ENCODE results near the gene LNX1.

The LNX1 gene

DNA sequence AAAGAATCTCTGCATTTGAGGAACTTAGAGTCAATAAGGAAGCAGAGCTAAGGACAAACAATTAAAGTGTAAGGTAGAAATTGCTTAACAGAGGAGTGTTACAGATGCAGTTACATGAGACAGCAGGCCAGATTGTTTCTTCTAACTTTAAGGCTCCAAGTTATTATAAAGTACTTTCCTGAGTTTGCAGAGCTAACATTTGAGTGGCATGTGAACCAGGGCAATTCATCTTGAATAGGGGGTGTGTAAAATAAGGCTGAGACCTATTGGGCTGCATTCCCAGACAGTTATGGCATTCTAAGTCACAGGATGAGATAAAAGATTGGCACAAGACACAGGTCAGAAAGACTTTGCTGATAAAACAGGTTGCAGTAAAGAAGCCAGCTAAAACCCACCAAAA, 7.6 kb upstream of the LNX1 start:
- DNase-seq, result no peak

DNA sequence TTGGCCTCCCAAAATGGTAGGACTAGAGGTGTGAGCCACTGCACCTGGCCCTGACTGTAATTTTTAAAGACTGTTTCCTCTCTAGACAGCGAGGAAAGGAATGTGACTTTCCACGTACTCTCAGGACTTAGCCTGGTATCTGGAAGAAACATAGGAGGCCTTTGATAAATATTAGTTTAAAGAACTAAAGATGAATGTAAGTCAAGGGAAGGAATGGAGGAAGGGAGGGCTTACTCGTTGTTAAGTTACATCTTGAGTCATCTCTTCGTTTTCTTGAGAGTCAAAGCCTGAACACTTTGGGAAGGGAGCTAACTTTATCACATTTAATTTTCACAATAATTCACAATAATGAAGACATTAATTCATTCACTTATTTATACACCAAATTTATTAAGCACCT, 7.2 kb upstream of the LNX1 start:
- DNase-seq, result no peak

DNA sequence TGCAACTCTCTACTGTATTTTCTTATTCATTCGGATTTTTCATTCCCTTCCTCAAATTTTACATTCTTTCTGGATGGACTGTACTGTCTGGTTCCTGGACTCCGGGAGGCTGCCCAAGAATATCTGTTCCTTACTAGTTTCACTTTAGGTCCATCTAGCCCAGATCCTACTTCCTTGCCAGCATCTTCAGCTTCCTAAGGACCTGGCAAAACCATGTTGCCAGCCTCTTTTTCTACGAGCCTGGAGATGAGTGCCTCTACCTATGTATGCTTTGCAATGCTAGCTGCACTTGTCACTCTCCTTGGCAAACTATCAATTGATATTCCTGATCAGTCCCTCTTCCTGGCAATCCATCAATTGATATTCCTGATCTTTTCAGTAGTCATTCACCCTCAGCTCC, 5.6 kb upstream of the LNX1 start:
- DNase-seq, result no peak

DNA sequence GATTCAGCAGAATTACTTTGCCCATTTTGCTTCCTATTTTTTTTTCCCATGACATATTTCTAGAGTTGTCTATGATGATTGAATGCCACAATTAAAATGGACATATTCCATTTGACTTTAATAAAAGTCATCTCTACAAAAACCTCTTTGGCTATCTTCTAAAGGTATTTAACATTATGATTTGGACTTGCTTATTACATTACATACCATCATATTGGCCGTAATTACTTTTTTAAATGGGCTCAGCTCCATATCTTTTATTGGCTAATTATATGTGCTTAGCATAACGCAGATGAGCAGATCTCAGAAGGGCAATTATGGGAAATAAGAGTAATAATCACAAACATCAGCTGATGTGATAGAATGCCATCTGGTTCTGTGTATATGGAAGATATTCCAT, 4.5 kb upstream of the LNX1 start:
- DNase-seq, result no peak

DNA sequence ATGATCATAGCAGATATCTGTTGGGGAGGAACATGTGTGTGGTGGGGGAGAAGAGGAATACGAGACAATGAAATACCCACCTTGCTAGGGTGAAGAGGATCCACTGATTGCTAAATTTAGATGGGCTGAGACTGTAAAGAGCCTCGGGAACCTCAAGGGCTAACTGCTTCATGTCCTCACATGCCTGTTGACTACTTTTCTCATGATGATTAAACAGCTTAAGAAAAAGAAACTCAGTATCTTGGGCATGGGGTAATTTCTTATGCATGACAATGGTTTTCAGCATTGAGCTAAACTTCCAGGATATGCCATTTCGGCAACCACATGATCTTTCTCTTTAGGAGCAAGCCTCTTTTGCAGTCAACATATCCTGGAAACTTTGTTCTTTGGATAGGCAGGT, 3.9 kb upstream of the LNX1 start:
- no peak for DNase-seq

DNA sequence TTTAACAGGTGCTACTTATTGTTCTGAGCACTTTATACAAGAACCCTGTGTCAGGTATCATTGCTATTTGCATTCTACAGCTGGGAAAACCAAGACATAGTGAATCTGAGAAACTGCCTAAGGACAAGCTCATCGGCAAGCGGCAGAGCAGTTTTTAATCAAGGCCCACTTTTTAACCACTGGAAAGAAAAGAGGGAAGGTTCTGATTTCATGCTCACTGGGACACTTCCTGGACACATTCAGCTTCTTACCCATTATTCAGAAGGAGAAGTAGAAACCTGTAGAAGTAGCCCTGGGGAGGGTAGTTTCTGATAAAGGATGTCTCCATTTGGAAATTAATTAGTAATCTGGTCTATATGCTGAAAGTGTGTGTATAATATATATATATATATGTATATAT, 2.5 kb upstream of the LNX1 start:
- no peak for DNase-seq

DNA sequence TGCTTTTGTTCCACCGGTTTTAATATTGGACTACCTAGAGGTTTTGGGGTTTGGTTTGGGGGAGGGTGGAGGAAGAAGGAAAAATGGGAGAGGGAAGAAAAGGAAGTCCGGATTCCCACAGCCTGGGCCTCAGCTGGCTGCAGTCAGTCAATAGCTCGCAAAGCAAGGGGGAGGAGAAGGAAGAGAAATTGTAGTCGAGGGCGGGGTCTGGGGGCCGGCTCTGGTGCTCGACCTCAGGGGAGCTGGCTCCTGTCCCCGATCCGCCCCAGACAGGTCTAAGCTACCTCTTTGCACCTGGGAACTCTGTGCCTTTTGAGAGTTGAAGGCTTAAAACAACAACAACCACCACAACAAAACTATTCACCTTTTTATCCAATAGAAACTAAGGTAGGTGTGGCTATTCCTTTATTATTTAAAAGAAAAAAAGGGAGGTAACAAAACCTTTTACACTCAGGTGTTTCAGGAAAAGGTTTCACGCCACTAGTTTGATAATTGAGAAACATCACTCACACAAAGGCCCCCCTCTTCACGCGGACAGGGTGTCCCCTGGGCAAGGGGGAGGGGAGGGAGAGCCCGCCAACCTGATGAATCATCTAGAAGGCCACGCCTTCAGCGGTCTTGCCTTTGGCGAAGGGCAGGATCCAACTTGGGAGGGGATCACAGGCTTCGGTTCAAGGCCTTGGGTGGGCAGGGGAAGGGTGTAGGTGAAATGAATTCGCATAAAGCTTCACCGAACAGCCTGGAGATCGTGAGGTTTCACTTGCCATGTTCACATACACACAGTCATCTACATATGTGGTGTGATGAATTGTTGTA, 1.6 kb upstream of the LNX1 start:
- DNase-seq, result no peak

DNA sequence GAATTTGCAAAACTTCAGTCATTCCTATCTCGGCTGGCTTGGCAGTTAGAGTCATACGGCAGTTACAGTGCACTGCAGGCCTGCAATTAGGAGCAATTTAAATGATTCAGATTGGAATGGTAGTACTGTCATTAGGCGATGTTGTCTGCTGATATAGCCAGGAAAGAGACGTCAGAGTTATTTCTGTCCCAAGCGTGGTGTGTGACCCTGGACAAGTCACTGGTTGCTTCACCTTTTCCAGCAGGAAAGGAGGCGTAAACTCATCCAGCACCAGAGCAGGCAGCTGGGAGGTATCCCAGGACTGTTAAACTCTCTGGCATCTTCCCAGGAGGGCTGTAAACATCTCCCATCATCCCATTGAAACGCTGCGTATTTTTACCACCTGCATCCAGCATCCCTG, 836 bp upstream of the LNX1 start:
- DNase-seq, result no peak

DNA sequence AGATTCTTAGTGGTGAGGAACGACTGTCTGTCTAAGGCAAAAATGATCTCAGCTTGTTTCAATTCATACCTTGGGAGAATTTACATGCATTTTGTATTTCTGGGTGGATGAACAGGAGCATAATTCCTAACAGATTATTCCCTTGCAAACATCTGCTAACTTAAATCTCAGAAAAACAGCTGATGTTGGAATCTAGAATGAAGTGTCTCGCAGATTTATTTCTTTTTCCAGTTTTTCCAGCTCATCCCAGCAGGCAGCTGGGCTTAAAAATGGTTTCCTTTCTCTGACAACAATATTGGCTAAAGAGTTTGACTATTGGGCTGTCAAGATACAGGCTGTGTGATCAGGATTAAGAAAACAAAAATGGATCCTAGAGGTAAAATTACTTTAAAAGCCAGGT, 1.1 kb downstream of the LNX1 start:
- DNase-seq, result no peak

DNA sequence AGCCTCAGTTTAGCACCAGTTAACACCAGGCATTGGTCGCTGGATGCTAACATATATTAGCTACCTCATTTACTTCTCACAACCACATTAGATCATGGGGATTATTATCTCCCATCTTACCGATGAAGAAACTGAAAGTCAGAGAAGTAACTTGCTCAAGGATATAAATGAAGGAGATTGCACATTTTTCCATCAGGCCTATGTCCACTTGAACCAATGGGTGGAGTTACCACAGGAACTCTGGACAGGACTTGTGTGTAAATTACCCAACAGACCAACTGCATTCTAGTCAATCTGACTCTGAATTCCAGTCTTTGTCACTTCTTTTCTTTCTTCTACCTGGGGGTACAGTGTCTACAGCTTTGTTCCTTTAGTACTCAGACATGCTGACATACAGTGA, 1.8 kb downstream of the LNX1 start:
- no peak for DNase-seq

DNA sequence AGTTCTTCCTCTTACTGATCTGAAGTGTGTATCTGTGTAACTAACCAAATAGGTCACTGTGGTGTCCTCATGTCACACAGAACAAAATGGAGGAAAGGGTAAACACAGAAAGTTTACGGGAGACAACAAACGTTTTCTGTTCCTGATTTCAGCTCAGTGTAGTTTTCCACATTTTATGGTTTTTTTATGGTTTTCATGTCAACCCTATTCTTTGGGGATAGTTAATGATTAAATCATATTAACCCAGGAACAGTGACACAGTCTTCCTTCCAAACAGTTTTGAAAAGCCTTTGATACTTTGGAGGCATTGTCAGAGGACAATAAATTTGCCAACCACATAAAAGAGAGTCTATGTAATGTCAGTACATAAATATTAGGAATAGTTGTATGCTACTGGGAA, 4.2 kb downstream of the LNX1 start:
- DNase-seq, result no peak

DNA sequence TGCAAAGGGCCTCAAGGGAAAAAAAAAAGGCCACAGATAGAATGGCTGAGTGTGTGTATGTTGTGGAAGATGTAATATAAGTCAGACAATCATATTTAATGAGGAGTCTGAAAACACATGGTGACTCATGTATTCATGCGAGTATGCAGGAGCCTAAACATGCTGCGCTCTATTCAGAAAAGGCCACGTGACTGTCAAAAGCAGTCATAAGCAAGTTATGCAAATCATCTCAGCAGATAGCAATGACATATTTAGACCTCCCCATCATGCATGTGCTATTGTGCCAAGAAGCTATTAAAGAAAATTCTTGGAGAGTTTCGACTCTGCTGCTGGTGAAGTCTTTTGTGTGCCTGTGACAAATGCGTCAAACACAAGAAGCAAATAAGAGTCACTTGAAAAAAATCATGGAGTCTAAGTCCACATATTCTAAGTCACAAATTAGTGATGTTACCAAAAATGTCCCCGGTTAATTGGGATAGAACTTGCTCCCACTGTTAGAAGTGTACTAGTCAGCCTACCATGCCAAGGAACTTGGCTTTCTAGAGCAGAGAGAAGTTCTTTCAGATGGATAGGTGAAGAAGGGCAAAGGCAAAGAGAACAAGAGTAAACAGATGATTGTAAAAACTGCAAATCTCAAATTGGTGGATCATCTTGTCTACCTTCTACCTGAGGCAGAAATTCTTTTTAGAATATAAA, 5.0 kb downstream of the LNX1 start:
- no peak for DNase-seq

DNA sequence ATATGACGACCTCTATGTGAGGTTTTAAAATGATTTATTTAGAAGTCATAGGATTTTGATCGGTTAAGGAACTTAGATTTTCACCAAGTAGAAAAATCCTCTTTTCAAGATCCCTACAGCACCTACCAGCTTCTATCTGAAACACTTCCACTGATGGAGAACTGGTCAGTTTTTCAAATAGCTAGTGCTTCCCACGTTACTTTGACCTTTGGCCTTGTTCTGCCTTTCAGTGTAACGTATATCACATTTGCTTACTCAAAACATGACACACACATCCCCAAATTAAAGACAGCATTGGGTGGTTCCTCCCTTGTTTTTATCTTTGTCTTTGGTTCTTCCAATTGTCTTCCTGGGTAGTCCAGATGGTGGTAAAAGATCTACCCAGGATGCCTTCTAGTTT, 6.6 kb downstream of the LNX1 start:
- DNase-seq, result no peak

DNA sequence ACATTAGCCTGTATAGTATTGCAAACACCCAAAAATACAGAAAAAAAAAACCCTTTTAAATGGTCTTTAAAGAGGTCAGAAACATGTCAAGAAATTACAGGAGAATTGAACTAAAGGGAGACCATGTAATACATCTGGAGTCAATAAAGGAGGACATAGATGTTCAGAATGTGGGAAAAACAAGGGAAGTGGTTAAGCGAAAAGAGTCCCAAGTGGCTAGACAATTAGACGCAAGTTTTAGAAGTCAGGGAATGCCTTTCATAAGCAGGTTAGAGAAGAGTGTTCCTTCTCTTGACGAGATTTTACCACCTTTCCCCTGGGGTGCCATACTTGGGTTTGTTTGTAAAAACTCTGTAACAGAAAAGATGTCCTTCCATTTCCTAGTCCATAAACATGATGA, 7.8 kb downstream of the LNX1 start:
- DNase-seq, result no peak

DNA sequence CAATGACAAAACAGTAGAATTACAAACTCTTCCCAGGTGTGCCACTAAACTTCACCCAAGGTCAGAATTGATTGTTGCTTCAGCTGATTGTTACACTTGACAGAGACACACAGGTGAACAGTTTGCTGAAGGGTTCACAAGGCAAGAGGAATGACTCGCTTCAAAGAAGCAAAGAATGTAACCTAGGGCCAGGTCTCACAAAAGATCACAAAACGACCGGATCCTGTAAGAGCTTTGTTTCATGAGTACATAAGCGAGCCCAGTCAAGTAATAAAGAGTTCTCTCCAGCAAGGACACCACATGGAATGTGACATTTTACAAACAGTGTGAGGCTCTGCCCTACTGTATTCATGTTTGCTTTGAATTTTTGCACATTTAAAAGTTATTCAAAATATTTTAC, 9.1 kb downstream of the LNX1 start:
- DNase-seq, result no peak

DNA sequence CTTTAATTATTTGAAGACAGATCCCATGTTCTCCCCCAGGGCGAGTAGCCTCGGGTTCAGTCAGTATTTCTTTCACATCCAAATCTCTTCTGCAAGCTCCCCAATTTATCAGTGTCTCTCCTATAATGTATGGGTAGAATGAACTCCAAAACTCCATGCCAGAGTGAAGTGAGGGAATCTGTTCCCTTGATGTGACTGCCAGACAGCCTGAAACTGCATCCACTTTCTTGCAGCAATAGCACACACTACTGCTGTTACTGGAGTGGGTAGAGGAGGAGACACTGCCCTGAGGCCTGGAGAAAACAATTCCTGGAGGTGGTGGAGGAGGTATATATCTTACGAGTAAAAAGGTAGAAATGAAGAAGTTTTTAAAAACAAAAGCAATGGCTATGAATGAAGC, 11.0 kb downstream of the LNX1 start:
- DNase-seq, result no peak

DNA sequence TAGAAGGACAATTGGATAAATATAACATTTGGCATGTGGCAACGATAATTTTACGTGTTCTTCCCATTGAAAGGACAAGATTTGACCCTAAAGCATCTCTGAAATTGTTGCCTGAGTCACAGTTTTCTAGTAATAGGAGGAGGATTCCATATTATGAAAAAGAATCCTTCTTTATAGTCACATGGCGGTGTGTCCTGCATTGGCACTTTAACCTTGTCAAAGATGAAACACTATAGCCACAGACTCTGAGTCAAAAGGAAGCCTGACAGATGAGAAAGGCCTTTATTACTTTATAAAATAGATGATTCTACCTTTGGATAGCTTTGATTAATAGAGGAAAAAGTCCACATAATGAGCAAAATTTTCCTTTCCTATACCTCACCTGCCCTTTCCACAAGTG, 11.5 kb downstream of the LNX1 start:
- no peak for DNase-seq

DNA sequence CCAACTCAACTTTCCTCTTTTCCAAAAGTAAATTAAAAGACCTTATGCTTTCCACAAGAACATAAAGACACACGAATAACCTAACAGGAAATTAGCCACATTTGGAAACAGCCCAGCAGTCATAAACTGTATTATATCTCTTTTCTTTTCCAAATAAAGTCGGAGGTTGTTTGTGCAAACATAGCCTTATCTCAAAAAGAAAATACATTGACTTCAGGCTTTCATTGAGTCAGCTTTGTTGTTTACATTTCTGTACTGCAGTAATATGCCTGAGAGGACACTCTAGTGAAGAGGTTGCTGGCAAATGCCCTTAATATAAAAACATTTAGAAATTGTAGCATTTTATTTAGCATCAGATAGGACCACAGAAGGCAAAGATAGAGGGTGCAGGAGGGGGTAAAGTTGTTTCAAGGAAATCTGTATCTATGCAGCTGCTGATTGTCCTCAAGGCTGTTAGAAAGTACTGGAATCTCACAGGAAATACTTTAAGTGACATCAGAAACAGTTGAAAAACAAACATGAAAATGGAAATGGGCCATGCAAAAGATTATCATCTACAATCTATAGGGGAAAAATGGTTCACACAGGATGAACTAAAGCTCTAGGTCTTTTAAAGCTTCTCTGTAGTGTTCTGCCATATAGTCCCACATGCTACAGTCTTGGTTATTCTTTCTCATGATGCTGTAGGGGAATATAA, 14.5 kb downstream of the LNX1 start:
- no peak for DNase-seq

DNA sequence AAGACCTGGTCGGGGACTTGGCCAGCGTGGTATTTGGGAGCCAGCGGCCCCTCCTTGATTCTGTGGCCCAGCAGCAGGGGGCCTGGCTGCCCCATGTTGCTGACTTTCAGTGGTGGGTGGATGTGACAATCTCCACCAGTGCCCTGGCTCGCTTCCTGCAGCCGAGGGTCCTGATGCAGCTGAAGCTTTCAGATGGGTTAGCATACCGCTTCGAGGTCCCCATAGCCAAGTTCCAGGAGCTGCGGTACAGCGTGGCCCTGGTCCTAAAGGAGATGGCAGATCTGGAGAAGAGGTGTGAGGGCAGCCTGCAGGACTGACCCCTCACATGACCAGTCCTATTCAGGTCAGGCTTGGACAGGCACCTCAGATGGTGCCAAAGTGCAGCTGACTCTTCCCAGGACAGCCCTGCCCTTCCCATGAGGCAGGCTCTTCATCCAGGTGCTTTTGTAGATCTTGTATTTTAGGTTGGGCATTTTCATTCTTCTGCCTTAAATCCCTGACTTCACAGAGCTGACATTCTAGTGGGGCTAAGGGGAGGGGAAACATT, 15.1 kb downstream of the LNX1 start:
- no peak for DNase-seq

DNA sequence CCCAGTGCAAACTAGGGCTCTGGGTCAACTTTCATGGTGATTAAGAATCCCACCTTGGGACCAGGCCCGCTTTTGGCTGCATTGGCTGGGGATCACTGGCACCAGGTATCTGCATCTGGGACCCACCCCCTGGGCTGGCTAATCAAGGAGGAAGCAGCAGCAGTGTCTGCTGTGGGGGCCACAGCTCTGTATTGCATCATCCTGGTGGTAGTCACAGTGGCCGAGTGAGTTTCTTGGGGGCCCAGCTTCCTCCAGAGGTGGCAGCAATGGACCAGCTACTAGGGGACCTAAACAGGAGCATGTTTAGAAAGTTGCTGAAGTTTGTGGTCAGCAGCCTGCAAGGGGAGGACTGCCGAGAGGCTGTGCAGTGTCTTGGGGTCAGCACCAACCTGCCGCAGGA, 15.7 kb downstream of the LNX1 start:
- DNase-seq, result no peak

DNA sequence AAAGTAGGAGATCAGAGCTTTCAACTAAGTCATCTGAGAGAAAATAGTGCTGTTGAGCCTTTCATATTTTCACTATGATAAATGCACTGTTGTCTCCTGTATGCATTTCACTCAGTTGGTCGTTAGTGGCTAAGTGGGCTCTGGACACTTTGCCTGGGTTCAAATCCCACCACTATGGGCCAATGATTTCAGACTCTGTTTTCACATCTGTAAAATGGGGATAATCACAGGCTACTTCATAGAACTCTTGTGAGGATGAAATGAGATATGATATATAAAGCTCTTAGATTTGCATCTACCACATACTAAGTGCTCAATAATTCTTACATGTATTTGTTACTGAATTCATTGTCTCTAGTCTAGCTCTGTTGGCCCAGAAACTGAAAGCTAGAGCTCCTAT, 16.8 kb downstream of the LNX1 start:
- no peak for DNase-seq

DNA sequence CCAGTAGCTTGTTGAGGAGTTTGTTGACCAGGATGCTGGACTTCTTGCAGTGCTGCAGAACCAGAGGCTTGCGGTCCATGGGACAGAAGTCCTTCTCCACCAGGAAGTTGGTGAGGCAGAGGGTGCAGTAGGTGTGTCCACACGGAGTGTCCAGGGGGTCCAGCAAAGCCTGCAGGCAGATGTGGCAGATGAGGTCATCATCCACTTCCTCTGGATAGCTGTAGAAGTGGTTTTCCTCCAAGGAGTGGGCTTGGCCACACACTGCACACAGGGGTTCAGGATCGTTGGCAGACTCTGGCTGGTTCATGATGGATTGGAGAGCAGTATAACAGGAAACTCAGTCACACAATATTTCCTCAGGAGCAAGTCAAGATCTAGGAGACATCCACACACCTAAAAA, 17.6 kb downstream of the LNX1 start:
- DNase-seq, result no peak

DNA sequence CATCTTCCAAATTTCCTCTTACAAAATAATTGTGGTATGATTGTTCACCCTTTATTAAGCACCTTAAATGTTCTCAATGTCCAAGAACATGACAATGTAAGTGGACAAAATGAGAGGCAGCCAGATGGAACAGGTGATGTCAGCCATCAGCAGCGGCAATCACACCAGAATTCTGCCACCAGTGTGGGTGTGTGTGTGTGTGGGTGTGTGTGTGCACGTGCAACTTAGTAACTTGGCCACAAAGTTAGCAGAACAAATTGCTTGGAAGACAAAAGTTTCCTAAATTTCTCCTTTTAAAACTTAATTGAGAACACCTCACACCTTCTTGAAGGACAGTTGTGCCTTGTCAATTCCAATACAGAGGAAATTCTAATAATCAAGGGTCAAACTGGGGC, 18.7 kb downstream of the LNX1 start:
- no peak for DNase-seq
